Breast epithelium (tissue), 3 donors: Measurements from ENCODE around the gene SIK2.

ENCODE experiments used
- POLR2A ChIP-seq: fragments of 450-650 bp; IDR thresholded peaks from one replicate; pipeline ENCODE4 v1.6.1; 2016; ENCODE audit warnings: antibody characterized with exemption, mild to moderate bottlenecking, moderate library complexity
- POLR2AphosphoS5 ChIP-seq, 3 donors: sonication (generic); formaldehyde crosslinking; IDR thresholded peaks; one replicate each; pipeline ENCODE4 v1.6.1; 2017; ENCODE audit warnings: antibody characterized with exemption in 3 of 3

DNA sequence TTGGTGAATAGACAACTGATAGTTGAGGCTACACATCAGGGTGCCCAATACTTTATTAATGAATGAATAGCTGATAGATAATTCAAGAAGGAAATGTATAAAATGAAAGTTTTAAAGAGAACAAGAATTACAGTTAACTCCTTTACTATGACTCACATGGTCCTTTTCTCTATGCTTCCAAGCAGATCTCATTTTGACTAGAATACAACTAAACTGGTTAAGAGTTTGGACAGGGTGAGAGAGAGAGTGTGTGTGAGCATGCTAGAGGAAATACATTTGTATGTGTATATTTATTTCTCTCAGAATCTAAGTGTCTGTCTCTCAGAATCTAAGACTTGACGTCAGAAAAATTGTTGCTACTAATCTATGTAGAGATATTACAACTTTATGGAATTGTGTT lies 66.7 kb downstream of the SIK2 start:
- TF ChIP-seq POLR2AphosphoS5 (IDR thresholded peaks at IDR 0.05): no peak
- TF ChIP-seq POLR2A: no peak
